Heart right ventricle (tissue), 16 donors: ENCODE data around the gene GSTT4. TPM values are rescaled to one million over a fixed set of nuclear protein-coding genes. Genes with fewer than 3 reads are reported as not detected.
"Not testable (repeated sequence)": the region's sequence is repeated elsewhere in the genome, so short reads cannot be mapped to it uniquely, and the experiment has no call there.

Experiments used
- ATAC-seq, 8 donors: fragments of 200-7000 bp; cut with Tn5 transposase; one replicate each; pipeline ENCODE4 v1.9.1; 2020; ENCODE audit warnings: mild to moderate bottlenecking in 8 of 8, moderate library complexity in 8 of 8, moderate number of reproducible peaks in 1 of 8
- DNase-seq, 2 donors: peaks; one replicate each; pipeline ENCODE4 v3.0.0-alpha.2; 2020
- H3K27ac ChIP-seq, 10 donors: fragments of 200-600 bp; sonication (generic) in 2 of 10; one replicate each; pipeline versions ENCODE4 v1.5.0 to v1.8.0; 2020 to 2022; ENCODE audit warnings: mild to moderate bottlenecking in 3 of 10
- H3K27me3 ChIP-seq, 7 donors: fragments of 200-600 bp; one replicate each; pipeline ENCODE4 v1.8.0; 2021 to 2022; ENCODE audit warnings: mild to moderate bottlenecking in 2 of 7
- H3K36me3 ChIP-seq, 9 donors: fragments of 200-600 bp; sonication (generic) in 1 of 9; one replicate each; pipeline versions ENCODE4 v1.5.0 to v1.8.0; 2020 to 2022; ENCODE audit warnings: mild to moderate bottlenecking in 2 of 9
- H3K4me1 ChIP-seq, 9 donors: fragments of 200-600 bp; sonication (generic) in 1 of 9; one replicate each; pipeline versions ENCODE4 v1.5.0 to v1.8.0; 2020 to 2022; ENCODE audit warnings: mild to moderate bottlenecking in 4 of 9
- H3K4me3 ChIP-seq, 10 donors: fragments of 200-600 bp; sonication (generic) in 2 of 10; one replicate each; pipeline versions ENCODE4 v1.5.0 to v1.8.0; 2020 to 2022; ENCODE audit warnings: mild to moderate bottlenecking in 7 of 10, moderate library complexity in 2 of 10
- H3K9me3 ChIP-seq, 11 donors: fragments of 200-600 bp in 10 of 11; sonication (generic) in 2 of 11; one replicate each; pipeline versions ENCODE4 v1.5.0 to v1.8.0; 2013 to 2022; ENCODE audit warnings: mild to moderate bottlenecking in 2 of 11, control low read depth in 1 of 11, moderate library complexity in 1 of 11
- CTCF ChIP-seq, 9 donors: fragments of 200-600 bp; sonication (generic) in 2 of 9; IDR thresholded peaks; one replicate each; pipeline versions ENCODE4 v1.5.0 to v1.8.0; 2021 to 2022; ENCODE audit warnings: antibody characterized with exemption in 9 of 9, mild to moderate bottlenecking in 5 of 9, moderate library complexity in 1 of 9
- WGBS, 2 donors: extraction: QIAGEN DNeasy Blood & Tissue Kit; methylation state at CpG; one replicate each; pipeline ENCODE4 v1.1.7; 2013; ENCODE audit warnings: inconsistent platforms in 1 of 2; 5-methylcytosine and 5-hydroxymethylcytosine counted together
- intact Hi-C, 10 donors: fragments of 100-400 bp; cut with DNase I; formaldehyde crosslinking; loops; one replicate each; pipeline versions ENCODE4 v1.11.1 to v1.14.2; 2022
- polyA plus RNA-seq, 2 donors: library from polyadenylated mRNA; stranded (reverse); fragments of 200-250 nt; gene quantifications; one replicate each; pipeline ENCODE4 v1.2.3, GENCODE V29; 2013
- total RNA-seq, 10 donors: library from RNA; stranded (reverse); fragmentation: NEBNext Ultra II Directional in 3 of 10; extraction: Animal tissue kit (Norgen Biotek cat#: 25700) in 3 of 10; gene quantifications; one replicate each; pipeline versions ENCODE4 v1.2.1 to v1.2.4, GENCODE V29; 2021 to 2023
- donor health status: Arrhythmogenic right ventricular cardiomyopathy.
- donor health status: ischemic (EF 13 %, LVEDD 7.1; RV severe dilation, severe dysfunction).
- donor health status: healthy with polysubstance abuse.
- donor health status: DM: no; HTN: yes; CAD: no.
- donor health status: DM: no; HTN: no; CAD: no.
- donor health status: ischemic (EF 25% LVEDD 6.9; RV normal size, moderate dysfunction).
- donor health status: ischemic (EF 25% LVEDD 5.7; RV mildly dilated, moderate dysfunction).
- donor health status: healthy.
- donor health status: DM: yes; HTN: yes; CAD: no.
- donor health status: Ischemic cardiomyopathy.
- donor health status: ischemic (EF 35%, LVEDD 5.7; RV mildly dilated, moderate dysfunction).
- donor health status: nonischemic (EF 11% LVEDD 7.7; RV severe dilation, severe dysfunction).
- donor health status: DM: yes; HTN: yes; CAD: no.
- donor health status: PGD.
- donor health status: ischemic (EF 29% LVEDD 5.4; RV normal size, mild dysfunction).
- donor health status: nonischemic (EF 23%, LVEDD 6.1; RV moderate dilation, normal function).

The GSTT4 gene
- total and polyA plus RNA-seq, 12 donors, result not detected

GRCh38 chr22:24002851-24003250 is 2.4 kb downstream of the GSTT4 start:
- H3K36me3 ChIP-seq, result no peaks in the 10 kb centered on the region
- no peaks in the 10 kb centered on the region for H3K27me3 ChIP-seq
- H3K4me1 ChIP-seq, result peaks cover 0 to 18% (median 11%) of the 10 kb centered on the region in 9 donors
- no peak for DNase-seq
- ATAC-seq, result no peak
- H3K9me3 ChIP-seq, result no peaks in the 10 kb centered on the region
- TF ChIP-seq CTCF (IDR thresholded peaks at IDR 0.05), result no peak
- H3K4me3 ChIP-seq, result no peak overlapping the region
- 77 to 87% methylated on average over 5 of the region's 5 CpGs for WGBS, 2 donors
- intact Hi-C loops, result loop anchor here in 5 of 10 donors (5.0 to 10.0 kb wide), 3 partner anchors 66 to 172 kb away; no protein-coding TSS in a partner anchor
- no peak overlapping the region for H3K27ac ChIP-seq

- H3K27me3 ChIP-seq, result no peaks in the 10 kb centered on the region
- no peak overlapping the region for H3K27ac ChIP-seq
- no peaks in the 10 kb centered on the region for H3K9me3 ChIP-seq
- H3K4me3 ChIP-seq, result no peak overlapping the region
- 54 to 63% methylated on average over 10 of the region's 10 CpGs for WGBS, 2 donors
- no peak for TF ChIP-seq CTCF (IDR thresholded peaks at IDR 0.05)
- H3K4me1 ChIP-seq, result peaks cover 0 to 18% (median 11%) of the 10 kb centered on the region in 9 donors
- ATAC-seq, result peak in 1 of 8 donors; percentile 28
- intact Hi-C loops, result loop anchor here in 5 of 10 donors (5.0 to 10.0 kb wide), 3 partner anchors 65 to 173 kb away; no protein-coding TSS in a partner anchor
- no peak for DNase-seq
- H3K36me3 ChIP-seq, result no peaks in the 10 kb centered on the region
Observed at GRCh38 chr22:24002272-24002671, 3.0 kb downstream of the GSTT4 start.

GRCh38 chr22:24001314-24001713 is 3.9 kb downstream of the GSTT4 start:
- no peaks in the 10 kb centered on the region for H3K27me3 ChIP-seq
- H3K4me1 ChIP-seq, result peaks cover 0 to 18% (median 11%) of the 10 kb centered on the region in 9 donors
- H3K36me3 ChIP-seq, result no peaks in the 10 kb centered on the region
- ATAC-seq (no peak), DNase-seq (no peak)
- H3K4me3 ChIP-seq, result no peak overlapping the region
- H3K9me3 ChIP-seq, result no peaks in the 10 kb centered on the region
- 73 to 85% methylated on average over 6 to 9 of the region's 9 CpGs for WGBS, 2 donors
- no peak overlapping the region for H3K27ac ChIP-seq
- no peak for TF ChIP-seq CTCF (IDR thresholded peaks at IDR 0.05)
- intact Hi-C loops, result loop anchor here in 5 of 10 donors (5.0 to 10.0 kb wide), 3 partner anchors 64 to 173 kb away; no protein-coding TSS in a partner anchor

GRCh38 chr22:23999779-24000178 is 5.5 kb downstream of the GSTT4 start:
- intact Hi-C loops, result loop anchor here in 5 of 10 donors (5.0 to 10.0 kb wide), 4 partner anchors 55 to 175 kb away; no protein-coding TSS in a partner anchor
- H3K27me3 ChIP-seq, H3K27ac ChIP-seq, DNase-seq, H3K36me3 ChIP-seq, H3K9me3 ChIP-seq, H3K4me1 ChIP-seq, H3K4me3 ChIP-seq: not testable (repeated sequence)
- 71 to 73% methylated on average over 7 of the region's 7 CpGs for WGBS, 2 donors
- ATAC-seq, result peak in 1 of 8 donors; percentile 2

GRCh38 chr22:23997092-23997491 is 8.2 kb downstream of the GSTT4 start:
- H3K27ac ChIP-seq, result no peak overlapping the region
- WGBS, 2 donors, result 89 to 94% methylated on average over 3 of the region's 3 CpGs
- H3K9me3 ChIP-seq, result no peaks in the 10 kb centered on the region
- ATAC-seq (no peak), DNase-seq (no peak)
- no peaks in the 10 kb centered on the region for H3K36me3 ChIP-seq
- TF ChIP-seq CTCF (IDR thresholded peaks at IDR 0.05), result no peak
- intact Hi-C loops, result loop anchor here in 1 of 10 donors (10.0 kb wide), 1 partner anchor 52 kb away; no protein-coding TSS in a partner anchor
- H3K4me1 ChIP-seq, result no peaks in the 10 kb centered on the region
- no peaks in the 10 kb centered on the region for H3K27me3 ChIP-seq
- H3K4me3 ChIP-seq, result no peak overlapping the region

GRCh38 chr22:23993581-23994177 is 11.6 kb downstream of the GSTT4 start:
- H3K27me3 ChIP-seq, H3K4me1 ChIP-seq, ATAC-seq, H3K9me3 ChIP-seq, H3K36me3 ChIP-seq, H3K4me3 ChIP-seq, DNase-seq, H3K27ac ChIP-seq: not testable (repeated sequence)
- intact Hi-C loops, result loop anchor here in 1 of 10 donors (10.0 kb wide), 1 partner anchor 49 kb away; no protein-coding TSS in a partner anchor
- WGBS, 2 donors, result 60 to 64% methylated on average over 4 of the region's 4 CpGs

- not testable (repeated sequence) for ATAC-seq, H3K27ac ChIP-seq, H3K27me3 ChIP-seq, H3K4me1 ChIP-seq, H3K4me3 ChIP-seq, H3K36me3 ChIP-seq, DNase-seq, H3K9me3 ChIP-seq
- intact Hi-C loops, result loop anchor here in 1 of 10 donors (10.0 kb wide), 1 partner anchor 48 kb away; no protein-coding TSS in a partner anchor
- WGBS, 2 donors, result 76 to 85% methylated on average over 2 of the region's 2 CpGs
Observed at GRCh38 chr22:23993080-23993479, 12.2 kb downstream of the GSTT4 start.
